ENCODE measurements around the gene ZNF683.

GRCh38 chr1:26378088-26378878, 5.7 kb upstream of the ZNF683 start:
- TF ChIP-seq POLR2A (IDR thresholded peaks at IDR 0.05) (no peak), POLR2AphosphoS5 (IDR thresholded peaks at IDR 0.05) (no peak), CTCF (IDR thresholded peaks at IDR 0.05) (no peak)
